GM12801 (cell line): ENCODE data around the gene OR51E1.

Experiments used
- TF ChIP-seq, protein P1 (sequence below): IDR thresholded peaks from one replicate; pipeline ENCODE4 v1.5.1; 2011; ENCODE audit warnings: control low read depth; ENCODE audit not compliant: insufficient read length; ENCODE audit errors: extremely low read depth

OR51E1 gene

GRCh38 chr11:4641501-4641900, 2.3 kb upstream of the OR51E1 start:
- TF ChIP-seq, protein P1, sequence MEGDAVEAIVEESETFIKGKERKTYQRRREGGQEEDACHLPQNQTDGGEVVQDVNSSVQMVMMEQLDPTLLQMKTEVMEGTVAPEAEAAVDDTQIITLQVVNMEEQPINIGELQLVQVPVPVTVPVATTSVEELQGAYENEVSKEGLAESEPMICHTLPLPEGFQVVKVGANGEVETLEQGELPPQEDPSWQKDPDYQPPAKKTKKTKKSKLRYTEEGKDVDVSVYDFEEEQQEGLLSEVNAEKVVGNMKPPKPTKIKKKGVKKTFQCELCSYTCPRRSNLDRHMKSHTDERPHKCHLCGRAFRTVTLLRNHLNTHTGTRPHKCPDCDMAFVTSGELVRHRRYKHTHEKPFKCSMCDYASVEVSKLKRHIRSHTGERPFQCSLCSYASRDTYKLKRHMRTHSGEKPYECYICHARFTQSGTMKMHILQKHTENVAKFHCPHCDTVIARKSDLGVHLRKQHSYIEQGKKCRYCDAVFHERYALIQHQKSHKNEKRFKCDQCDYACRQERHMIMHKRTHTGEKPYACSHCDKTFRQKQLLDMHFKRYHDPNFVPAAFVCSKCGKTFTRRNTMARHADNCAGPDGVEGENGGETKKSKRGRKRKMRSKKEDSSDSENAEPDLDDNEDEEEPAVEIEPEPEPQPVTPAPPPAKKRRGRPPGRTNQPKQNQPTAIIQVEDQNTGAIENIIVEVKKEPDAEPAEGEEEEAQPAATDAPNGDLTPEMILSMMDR, result no peak

GRCh38 chr11:4642043-4642442, 1.7 kb upstream of the OR51E1 start:
- TF ChIP-seq, protein P1, result no peak

DNA sequence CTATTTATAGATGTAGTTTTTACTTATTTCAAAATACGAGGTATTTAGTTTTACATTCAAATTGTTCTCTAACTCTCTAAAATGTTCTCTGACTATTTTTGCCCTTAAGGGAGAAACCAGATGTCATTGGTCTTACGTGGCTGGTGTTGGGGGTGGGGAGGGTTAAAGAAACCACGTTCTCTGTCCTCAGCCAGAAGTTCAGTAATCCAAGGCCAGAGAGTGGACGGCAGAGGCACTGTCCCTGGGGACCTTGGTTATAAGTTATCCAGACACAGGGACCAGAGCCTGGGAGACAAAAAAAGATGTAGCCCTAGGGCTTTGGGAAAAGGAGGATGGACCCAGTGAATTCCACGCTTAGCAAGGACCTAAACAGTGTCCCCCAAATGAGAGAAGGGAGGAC, 706 bp upstream of the OR51E1 start:
- TF ChIP-seq, protein P1, result no peak

DNA sequence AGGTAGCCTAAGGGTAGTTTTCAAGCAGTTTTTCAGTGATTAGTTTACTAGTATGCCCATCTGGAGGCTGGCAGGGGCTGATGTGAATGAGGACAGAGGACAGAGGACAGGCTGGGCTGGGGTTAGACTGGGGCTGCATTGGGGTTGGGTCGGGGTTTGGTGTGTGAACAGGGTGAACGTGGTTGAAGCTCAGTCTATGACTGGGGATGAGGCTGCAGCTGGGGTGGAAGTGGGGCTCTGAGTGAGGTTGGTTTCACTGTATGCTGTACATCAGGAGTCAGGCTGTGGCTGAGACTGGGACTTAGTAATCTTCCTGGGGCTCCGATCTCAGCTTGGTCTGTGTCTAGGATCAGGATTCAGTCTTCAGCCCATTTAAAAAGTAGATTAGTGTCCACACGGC, 451 bp downstream of the OR51E1 start:
- TF ChIP-seq, protein P1, result no peak

GRCh38 chr11:4645974-4646373, 2.2 kb downstream of the OR51E1 start:
- TF ChIP-seq, protein P1, result no peak

GRCh38 chr11:4647766-4648165, 4.0 kb downstream of the OR51E1 start:
- TF ChIP-seq, protein P1, result no peak

- TF ChIP-seq, protein P1, result no peak
Measured at GRCh38 chr11:4654635-4655369, 11.0 kb downstream of the OR51E1 start.
